Astrocyte of the cerebellum (primary cell): ENCODE results near the gene EFNA2.

Experiments used
- DNase-seq: peaks from one replicate; pipeline ENCODE4 v3.0.0-alpha.2; 2011; ENCODE audit warnings: low read depth
- H3K4me3 ChIP-seq: 2 replicates; pipeline ENCODE4 v1.5.1; 2011; ENCODE audit warnings: mild to moderate bottlenecking, low read depth, low read length, moderate library complexity
- CTCF ChIP-seq: IDR thresholded peaks from 2 replicates; pipeline ENCODE4 v1.5.1; 2012; ENCODE audit warnings: low read length, low read depth, moderate library complexity, mild to moderate bottlenecking; ENCODE audit errors: missing control alignments
- in situ Hi-C: cut with HindIII; loops from 2 replicates; pipeline ENCODE4 v1.10.0; 2017; ENCODE audit warnings: low sequenced_read_pairs

Gene EFNA2

GRCh38 chr19:1270213-1270853, 15.3 kb upstream of the EFNA2 start:
- in situ Hi-C loops, result no loop called here
- TF ChIP-seq CTCF, result no peak
- peak overlapping the region; percentile 63 for H3K4me3 ChIP-seq
- DNase-seq, result no peak

GRCh38 chr19:1270854-1271527, 14.7 kb upstream of the EFNA2 start:
- in situ Hi-C loops, result no loop called here
- no peak for TF ChIP-seq CTCF
- DNase-seq, result no peak
- peak overlapping the region; percentile 63 for H3K4me3 ChIP-seq

- DNase-seq, result no peak
- H3K4me3 ChIP-seq, result peak overlapping the region; percentile 63
- in situ Hi-C loops, result no loop called here
- TF ChIP-seq CTCF, result no peak
Observed at GRCh38 chr19:1271528-1272422, 13.9 kb upstream of the EFNA2 start.

GRCh38 chr19:1272423-1273262, 13.0 kb upstream of the EFNA2 start:
- in situ Hi-C loops, result no loop called here
- DNase-seq, result no peak

GRCh38 chr19:1273263-1274041, 12.2 kb upstream of the EFNA2 start:
- DNase-seq, result no peak
- TF ChIP-seq CTCF, result no peak
- no peak overlapping the region for H3K4me3 ChIP-seq
- in situ Hi-C loops, result no loop called here

More at GRCh38 chr19:1272423-1273262, 13.0 kb upstream of the EFNA2 start:
- no peak overlapping the region for H3K4me3 ChIP-seq
- no peak for TF ChIP-seq CTCF
